ENCODE results near the gene NR2E1. TPM values are rescaled to one million over a fixed set of nuclear protein-coding genes. Genes with fewer than 3 reads are reported as not detected.

The NR2E1 gene
- total RNA-seq, 1 experiment from 2014 or later, result not detected

- H4K5ac ChIP-seq (ENCODE audit: insufficient read length, low read depth, low read length), result no peak overlapping the region
- H3K9ac ChIP-seq (ENCODE audit: extremely low read depth, insufficient read length, low read length), result no peak overlapping the region
- H3K14ac ChIP-seq (ENCODE audit: insufficient read depth, low read length), result no peak overlapping the region
- Mint-ChIP-seq H3K27ac (no peak overlapping the region), H3K4me3 (no peak overlapping the region), H3K9me3 (no peaks in the 10 kb centered on the region), H3K27me3 (ENCODE audit: low read depth) (peaks cover 6% of the 10 kb centered on the region; the same call in 1 of the 2 replicates), H3K36me3 (ENCODE audit: insufficient read depth in 1 of 3, low read depth in 3 of 3) (no peaks in the 10 kb centered on the region), H3K4me1 (peaks cover 0 to 7% of the 10 kb centered on the region in 2 experiments; a peak in 2 of 4 replicates)
- no peak for DNase-seq
- H3K18ac ChIP-seq (ENCODE audit: insufficient read length, low read depth, low read length), result no peak overlapping the region
- no peak overlapping the region for H2AFZ ChIP-seq (ENCODE audit: low read length)
- WGBS (ENCODE audit: extremely low coverage, insufficient read length, low lambda C conversion rate), result no CpG with 5 or more reads among the region's 19 CpGs
- no peaks in the 10 kb centered on the region for H3K9me3 ChIP-seq (ENCODE audit: control insufficient read depth, low read depth, low read length)
- no peaks in the 10 kb centered on the region for H3K4me1 ChIP-seq (ENCODE audit: insufficient read depth, low read length)
- no peak overlapping the region for H2BK15ac ChIP-seq (ENCODE audit: low read depth, low read length)
- H2BK120ac ChIP-seq (ENCODE audit: low read depth, low read length, poor library complexity, severe bottlenecking), result no peak overlapping the region
- no peaks in the 10 kb centered on the region for H3K27me3 ChIP-seq (ENCODE audit: insufficient read depth, low read length)
- H4K8ac ChIP-seq (replicated peaks; ENCODE audit: insufficient read length, low read depth, low read length), result no peak overlapping the region
- no peak overlapping the region for H3K4ac ChIP-seq (ENCODE audit: low read depth, low read length)
- no peak overlapping the region for H3K27ac ChIP-seq (ENCODE audit: insufficient read length, low read depth, low read length)
- no peak overlapping the region for H2AK5ac ChIP-seq (ENCODE audit: insufficient read length, low read length)
- H2BK12ac ChIP-seq (ENCODE audit: insufficient read length, low read depth, low read length), result no peak overlapping the region
- no peak overlapping the region for H3K23ac ChIP-seq (ENCODE audit: insufficient read length, low read depth, low read length)
- no peak overlapping the region for H4K91ac ChIP-seq (ENCODE audit: insufficient read length, low read depth, low read length)
- H3K4me2 ChIP-seq (ENCODE audit: insufficient read depth, insufficient read length, low read length), result no peak overlapping the region
- H3K79me1 ChIP-seq (ENCODE audit: insufficient read depth, low read depth, low read length, poor library complexity, severe bottlenecking), result no peaks in the 10 kb centered on the region
- no peaks in the 10 kb centered on the region for H3K79me2 ChIP-seq (ENCODE audit: insufficient read depth, low read length)
- no peaks in the 10 kb centered on the region for H3K23me2 ChIP-seq (ENCODE audit: insufficient read length, low read depth, low read length, poor library complexity, severe bottlenecking)
- no peak overlapping the region for H2BK20ac ChIP-seq (ENCODE audit: low read depth, low read length, poor library complexity, severe bottlenecking)
- no peak overlapping the region for H3T11ph ChIP-seq (ENCODE audit: low read length)
- H2BK5ac ChIP-seq (ENCODE audit: insufficient read length, low read length), result no peak overlapping the region
- no peak overlapping the region for H3K56ac ChIP-seq (ENCODE audit: insufficient read length, low read depth, low read length)
- TF ChIP-seq CTCF (conservative IDR thresholded peaks at IDR 0.05), result no peak
- H4K20me1 ChIP-seq (ENCODE audit: control insufficient read depth, insufficient read depth, insufficient read length), result no peaks in the 10 kb centered on the region
Measured at GRCh38 chr6:108198761-108199498, 33.1 kb downstream of the NR2E1 start.
